A549 (cell line): Measurements from ENCODE around the gene HMGCL.

Experiments
- CTCF ChIP-seq: fragments of >200 bp; sonication (Bioruptor Twin); formaldehyde crosslinking; IDR thresholded peaks from 3 replicates; pipeline ENCODE4 v1.5.1; 2016
- SMC3 ChIP-seq: fragments of >200 bp; sonication (Bioruptor Twin); formaldehyde crosslinking; IDR thresholded peaks from 3 replicates; pipeline ENCODE4 v1.6.1; 2018; ENCODE audit warnings: inconsistent platforms

GRCh38 chr1:23772854-23773242, 52.4 kb downstream of the HMGCL start:
- TF ChIP-seq SMC3 (no peak), CTCF (no peak)
